Liver (tissue), 9 donors: Measurements from ENCODE around the gene MYO3B. TPM values are rescaled to one million over a fixed set of nuclear protein-coding genes. Genes with fewer than 3 reads are reported as not detected.

Experiments used
- DNase-seq: peaks from one replicate; pipeline ENCODE4 v3.0.0-alpha.2; 2017; ENCODE audit warnings: low spot score
- H3K27ac ChIP-seq, 2 donors: one replicate each; pipeline ENCODE4 v1.7.0; 2013; ENCODE audit warnings: inconsistent platforms in 2 of 2, low read length in 2 of 2, control low read depth in 1 of 2, low read depth in 1 of 2, mild to moderate bottlenecking in 1 of 2
- H3K27me3 ChIP-seq, 4 donors: one replicate each; pipeline versions ENCODE4 v1.6.1 to v1.7.0; 2013; ENCODE audit warnings: low read length in 3 of 4, inconsistent platforms in 1 of 4, mild to moderate bottlenecking in 1 of 4, moderate library complexity in 1 of 4; ENCODE audit not compliant: control insufficient read depth in 4 of 4, insufficient read depth in 4 of 4
- H3K36me3 ChIP-seq, 4 donors: one replicate each; pipeline versions ENCODE4 v1.6.1 to v1.7.0; 2013; ENCODE audit warnings: low read length in 3 of 4, mild to moderate bottlenecking in 3 of 4, low read depth in 1 of 4, moderate library complexity in 1 of 4; ENCODE audit not compliant: control insufficient read depth in 4 of 4, insufficient read depth in 3 of 4
- H3K4me1 ChIP-seq, 4 donors: one replicate each; pipeline versions ENCODE4 v1.6.1 to v1.7.0; 2013; ENCODE audit warnings: low read length in 3 of 4, mild to moderate bottlenecking in 3 of 4, moderate library complexity in 1 of 4; ENCODE audit not compliant: control insufficient read depth in 4 of 4, insufficient read depth in 4 of 4
- H3K4me3 ChIP-seq, 3 donors: one replicate each; pipeline versions ENCODE4 v1.6.1 to v1.7.0; 2013; ENCODE audit warnings: low read length in 3 of 3, control low read depth in 1 of 3, low read depth in 1 of 3, mild to moderate bottlenecking in 1 of 3
- H3K9ac ChIP-seq, 2 donors: one replicate each; pipeline ENCODE4 v1.7.0; 2013; ENCODE audit warnings: low read length in 2 of 2, mild to moderate bottlenecking in 2 of 2, moderate library complexity in 2 of 2, control low read depth in 1 of 2, low read depth in 1 of 2
- H3K9me3 ChIP-seq, 4 donors: one replicate each; pipeline versions ENCODE4 v1.6.1 to v1.7.0; 2013; ENCODE audit warnings: low read length in 3 of 4; ENCODE audit not compliant: control insufficient read depth in 4 of 4
- CTCF ChIP-seq: fragments of 150-350 bp; IDR thresholded peaks from 2 replicates; pipeline ENCODE4 v1.5.1; 2017; ENCODE audit warnings: improper control_type of control experiment, low read depth, low read length; ENCODE audit not compliant: missing input control
- EGR1 ChIP-seq, 2 donors: IDR thresholded peaks; 2 replicates each; pipeline ENCODE4 v1.6.1; 2016 to 2018; ENCODE audit warnings: antibody characterized with exemption in 2 of 2, low read depth in 2 of 2
- FOXA2 ChIP-seq: IDR thresholded peaks from 2 replicates; pipeline ENCODE4 v1.6.1; 2016; ENCODE audit warnings: antibody characterized with exemption
- GABPA ChIP-seq, 2 donors: IDR thresholded peaks in 1 of 2; conservative IDR thresholded peaks in 1 of 2; 2 replicates each; pipeline ENCODE4 v1.6.1; 2016; ENCODE audit warnings: antibody characterized with exemption in 2 of 2, mild to moderate bottlenecking in 1 of 2, moderate library complexity in 1 of 2
- HNF4A ChIP-seq, 2 donors: conservative IDR thresholded peaks; 2 replicates each; pipeline ENCODE4 v1.6.1; 2016; ENCODE audit warnings: antibody characterized with exemption in 2 of 2, mild to moderate bottlenecking in 2 of 2
- HNF4G ChIP-seq: IDR thresholded peaks from 2 replicates; pipeline ENCODE4 v1.6.1; 2016; ENCODE audit warnings: antibody characterized with exemption
- JUND ChIP-seq, 2 donors: IDR thresholded peaks; 2 replicates each; pipeline ENCODE4 v1.6.1; 2016; ENCODE audit warnings: antibody characterized with exemption in 2 of 2
- NR2F2 ChIP-seq: IDR thresholded peaks from 2 replicates; pipeline ENCODE4 v1.6.1; 2016; ENCODE audit warnings: antibody characterized with exemption
- RAD21 ChIP-seq, 2 donors: IDR thresholded peaks; 2 replicates each; pipeline ENCODE4 v1.6.1; 2016; ENCODE audit warnings: antibody characterized with exemption in 2 of 2, mild to moderate bottlenecking in 2 of 2
- REST ChIP-seq: IDR thresholded peaks from 2 replicates; pipeline ENCODE4 v1.6.1; 2016; ENCODE audit warnings: antibody characterized with exemption, mild to moderate bottlenecking
- RXRA ChIP-seq, 2 donors: IDR thresholded peaks; 2 replicates each; pipeline ENCODE4 v1.6.1; 2017 to 2018; ENCODE audit warnings: antibody characterized with exemption in 2 of 2, mild to moderate bottlenecking in 1 of 2
- TAF1 ChIP-seq: conservative IDR thresholded peaks from 2 replicates; pipeline ENCODE4 v1.6.1; 2016; ENCODE audit warnings: antibody characterized with exemption, mild to moderate bottlenecking
- ZBTB33 ChIP-seq: IDR thresholded peaks from 2 replicates; pipeline ENCODE4 v1.6.1; 2016; ENCODE audit warnings: antibody characterized with exemption
- WGBS: extraction: QIAGEN DNeasy Blood & Tissue Kit; methylation state at CpG from one replicate; pipeline ENCODE4 v1.1.7; 2013; 5-methylcytosine and 5-hydroxymethylcytosine counted together
- polyA plus RNA-seq, 2 donors: library from polyadenylated mRNA; stranded (reverse) in 1 of 2; unstranded in 1 of 2; fragments of 200-250 nt in 1 of 2; fragments of >200 nt in 1 of 2; fragmentation: Nextera tagmentation in 1 of 2; extraction: Ambion mirVana in 1 of 2; gene quantifications; one replicate each; pipeline versions ENCODE4 v1.2.1 to v1.2.3, GENCODE V29; 2013 to 2015
- total RNA-seq, 2 donors: library from RNA; depleted of rRNA; stranded (reverse); fragments of >200 nt; gene quantifications; one replicate each; pipeline ENCODE4 v1.2.3, GENCODE V29; 2014
- donor health status: healthy.
- donor health status: healthy.
- donor health status: healthy.
- donor health status: healthy.
- donor health status: healthy.

Gene MYO3B
- total and polyA plus RNA-seq, 4 donors = under 0.01 to 0.05 TPM; not detected in 2

GRCh38 chr2:170253721-170254230 lies 75.8 kb downstream of the MYO3B start:
- no peak for TF ChIP-seq NR2F2
- 48% methylated on average over 6 of the region's 6 CpGs for WGBS
- Histone ChIP-seq H3K9ac (no peak overlapping the region), H3K27me3 (no peaks in the 10 kb centered on the region), H3K9me3 (no peaks in the 10 kb centered on the region), H3K4me1 (no peaks in the 10 kb centered on the region), H3K4me3 (no peak overlapping the region), H3K36me3 (no peaks in the 10 kb centered on the region), H3K27ac (no peak overlapping the region)
- DNase-seq = no peak

- TF ChIP-seq RXRA (IDR thresholded peaks at IDR 0.05) (no peak), GABPA (IDR thresholded peaks at IDR 0.05 in 1 of 2, conservative IDR thresholded peaks at IDR 0.05 in 1 of 2) (no peak), ZBTB33 (no peak), NR2F2 (no peak), TAF1 (no peak), HNF4G (no peak), FOXA2 (no peak), RAD21 (IDR thresholded peaks at IDR 0.05) (no peak), JUND (IDR thresholded peaks at IDR 0.05) (no peak), EGR1 (IDR thresholded peaks at IDR 0.05; ENCODE audit: low read depth in 2 of 2) (no peak)
- no peak overlapping the region for H3K9ac ChIP-seq
- 76% methylated on average over 7 of the region's 7 CpGs for WGBS
- H3K27ac ChIP-seq = no peak overlapping the region
- H3K36me3 ChIP-seq = no peaks in the 10 kb centered on the region
- no peaks in the 10 kb centered on the region for H3K4me1 ChIP-seq
- no peaks in the 10 kb centered on the region for H3K9me3 ChIP-seq
- no peaks in the 10 kb centered on the region for H3K27me3 ChIP-seq
- H3K4me3 ChIP-seq = no peak overlapping the region
- DNase-seq = no peak
These were observed 76.4 kb downstream of the MYO3B start for GRCh38 chr2:170254293-170254732.

- H3K9me3 ChIP-seq = no peaks in the 10 kb centered on the region
- no peak for TF ChIP-seq RAD21 (IDR thresholded peaks at IDR 0.05)
- no peak for TF ChIP-seq TAF1
- no peak for TF ChIP-seq EGR1 (IDR thresholded peaks at IDR 0.05; ENCODE audit: low read depth in 2 of 2)
- no peaks in the 10 kb centered on the region for H3K36me3 ChIP-seq
- no peak overlapping the region for H3K27ac ChIP-seq
- DNase-seq = no peak
- WGBS = 81% methylated on average over 3 of the region's 3 CpGs
- H3K27me3 ChIP-seq = no peaks in the 10 kb centered on the region
- H3K4me1 ChIP-seq = no peaks in the 10 kb centered on the region
- H3K9ac ChIP-seq = no peak overlapping the region
- H3K4me3 ChIP-seq = no peak overlapping the region
These were observed 77.2 kb downstream of the MYO3B start for GRCh38 chr2:170255137-170255536.

- TF ChIP-seq HNF4A (conservative IDR thresholded peaks at IDR 0.05) (no peak), NR2F2 (no peak), REST (no peak), CTCF (no peak), ZBTB33 (no peak)
- H3K4me3 ChIP-seq = no peak overlapping the region
- H3K27me3 ChIP-seq = no peaks in the 10 kb centered on the region
- H3K4me1 ChIP-seq = no peaks in the 10 kb centered on the region
- no peak overlapping the region for H3K27ac ChIP-seq
- H3K9ac ChIP-seq = no peak overlapping the region
- no peaks in the 10 kb centered on the region for H3K36me3 ChIP-seq
- H3K9me3 ChIP-seq = no peaks in the 10 kb centered on the region
- DNase-seq = no peak
- 45% methylated on average over 1 of the region's 1 CpG for WGBS
These were observed 78.0 kb downstream of the MYO3B start for GRCh38 chr2:170255971-170256370.
